ENCODE measurements around the gene SCAF8. TPM values are rescaled to one million over a fixed set of nuclear protein-coding genes. Genes with fewer than 3 reads are reported as not detected.

Gene SCAF8
- total RNA-seq, 2 donors from 2014 or later: 42.0 to 53.5 TPM

DNA sequence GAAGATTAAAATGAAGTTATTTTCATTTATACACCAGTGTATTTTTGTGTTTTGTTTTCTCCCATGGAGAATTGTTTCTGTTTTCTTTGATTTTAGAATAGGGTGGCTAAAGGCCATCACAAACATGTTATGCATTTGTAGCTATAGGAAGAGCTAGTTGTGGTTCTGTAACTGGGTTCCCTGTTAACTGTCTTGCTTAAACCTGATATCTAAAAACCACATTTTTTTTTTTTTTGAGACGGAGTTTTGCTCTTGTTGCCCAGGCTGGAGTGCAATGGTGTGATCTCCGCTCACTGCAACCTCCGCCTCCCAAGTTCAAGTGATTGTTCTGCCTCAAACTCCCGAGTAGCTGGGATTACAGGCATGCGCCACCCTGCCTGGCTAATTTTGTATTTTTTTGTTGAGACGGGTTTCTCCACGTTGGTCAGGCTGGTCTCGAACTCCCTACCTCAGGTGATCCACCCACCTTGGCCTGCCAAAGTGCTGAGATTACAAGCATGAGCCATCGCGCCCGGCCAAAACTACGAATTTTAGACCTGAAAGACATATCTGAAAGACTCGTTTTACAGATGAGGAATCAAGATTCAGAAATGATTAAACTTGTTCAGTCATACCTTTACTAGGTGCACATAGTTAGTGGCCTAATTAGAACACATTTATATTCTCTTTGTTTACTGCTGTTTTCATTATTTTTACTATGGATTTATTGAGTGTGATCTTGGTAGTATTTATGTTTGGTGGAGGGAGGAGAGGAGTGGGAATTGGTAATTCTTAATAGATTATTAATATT is 18.0 kb downstream of the SCAF8 start:
- TF ChIP-seq, protein P1, sequence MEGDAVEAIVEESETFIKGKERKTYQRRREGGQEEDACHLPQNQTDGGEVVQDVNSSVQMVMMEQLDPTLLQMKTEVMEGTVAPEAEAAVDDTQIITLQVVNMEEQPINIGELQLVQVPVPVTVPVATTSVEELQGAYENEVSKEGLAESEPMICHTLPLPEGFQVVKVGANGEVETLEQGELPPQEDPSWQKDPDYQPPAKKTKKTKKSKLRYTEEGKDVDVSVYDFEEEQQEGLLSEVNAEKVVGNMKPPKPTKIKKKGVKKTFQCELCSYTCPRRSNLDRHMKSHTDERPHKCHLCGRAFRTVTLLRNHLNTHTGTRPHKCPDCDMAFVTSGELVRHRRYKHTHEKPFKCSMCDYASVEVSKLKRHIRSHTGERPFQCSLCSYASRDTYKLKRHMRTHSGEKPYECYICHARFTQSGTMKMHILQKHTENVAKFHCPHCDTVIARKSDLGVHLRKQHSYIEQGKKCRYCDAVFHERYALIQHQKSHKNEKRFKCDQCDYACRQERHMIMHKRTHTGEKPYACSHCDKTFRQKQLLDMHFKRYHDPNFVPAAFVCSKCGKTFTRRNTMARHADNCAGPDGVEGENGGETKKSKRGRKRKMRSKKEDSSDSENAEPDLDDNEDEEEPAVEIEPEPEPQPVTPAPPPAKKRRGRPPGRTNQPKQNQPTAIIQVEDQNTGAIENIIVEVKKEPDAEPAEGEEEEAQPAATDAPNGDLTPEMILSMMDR (IDR thresholded peaks at IDR 0.05): no peak
- TF ChIP-seq POLR2AphosphoS5 (IDR thresholded peaks at IDR 0.05) (no peak), POLR2A (IDR thresholded peaks at IDR 0.05) (no peak)

DNA sequence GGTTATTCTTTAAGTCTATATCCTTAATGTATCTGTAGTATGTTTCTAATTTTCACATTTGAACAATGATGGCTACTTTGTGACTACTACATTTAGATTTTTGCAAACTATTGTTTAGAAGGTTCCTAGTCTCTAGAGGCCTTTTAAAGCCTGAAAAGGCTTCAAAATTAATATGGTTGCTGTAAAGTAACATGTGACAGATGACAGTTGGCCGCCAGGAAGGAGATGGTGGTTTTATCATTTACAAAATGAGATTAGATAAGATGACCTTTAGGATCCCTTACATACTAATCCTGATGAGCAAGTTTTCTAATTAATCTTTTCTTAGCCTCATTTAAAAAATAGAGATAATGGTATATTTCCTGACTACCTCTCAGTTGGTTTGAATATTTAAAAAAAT is 18.8 kb downstream of the SCAF8 start:
- DNase-seq (ENCODE audit: low spot score): no peak
- Histone ChIP-seq H3K9me3 (no peaks in the 10 kb centered on the region), H3K4me1 (replicated peaks) (peaks cover 6% of the 10 kb centered on the region), H3K36me3 (no peaks in the 10 kb centered on the region), H3K27me3 (replicated peaks; ENCODE audit: insufficient read depth) (no peaks in the 10 kb centered on the region), H3K27ac (no peak overlapping the region), H3K4me3 (no peak overlapping the region)
- intact Hi-C loops (cut with DNase I): no loop called here
- TF ChIP-seq POLR2A (IDR thresholded peaks at IDR 0.05): no peak
- TF ChIP-seq, protein P1 (IDR thresholded peaks at IDR 0.05): no peak
- no peak for TF ChIP-seq POLR2AphosphoS5 (IDR thresholded peaks at IDR 0.05)
- 85% methylated on average over 1 of the region's 1 CpG for WGBS

More for the DNA sequence above, 18.0 kb downstream of the SCAF8 start:
- Histone ChIP-seq H3K27me3 (replicated peaks; ENCODE audit: insufficient read depth) (no peaks in the 10 kb centered on the region), H3K27ac (no peak overlapping the region), H3K9me3 (no peaks in the 10 kb centered on the region), H3K4me3 (no peak overlapping the region), H3K36me3 (no peaks in the 10 kb centered on the region), H3K4me1 (replicated peaks) (peaks cover 6% of the 10 kb centered on the region)
- 85% methylated on average over 13 of the region's 13 CpGs for WGBS
- DNase-seq (ENCODE audit: low spot score): no peak
- intact Hi-C loops (cut with DNase I): no loop called here

DNA sequence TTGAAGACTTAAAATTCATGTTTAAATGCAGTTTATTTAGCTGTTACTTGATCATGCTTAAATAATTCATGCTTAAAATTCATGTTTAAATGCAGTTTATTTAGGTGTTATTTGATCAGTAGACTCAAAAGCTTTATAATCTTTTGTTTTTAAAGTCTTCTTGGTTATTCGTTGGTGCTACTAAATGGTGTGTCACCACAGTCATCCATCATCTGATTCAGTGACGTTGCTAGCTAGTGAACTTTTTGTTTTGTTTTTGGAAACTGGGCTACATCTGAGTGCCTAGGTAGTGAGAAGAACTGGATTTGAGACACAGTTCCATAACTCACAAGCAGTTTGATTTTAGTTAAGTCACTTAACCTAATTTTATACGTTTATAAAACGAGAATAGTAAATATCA is 20.9 kb downstream of the SCAF8 start:
- H3K36me3 ChIP-seq: no peaks in the 10 kb centered on the region
- DNase-seq (ENCODE audit: low spot score): no peak
- intact Hi-C loops (cut with DNase I): no loop called here
- peaks cover 2% of the 10 kb centered on the region for H3K4me1 ChIP-seq (replicated peaks)
- no peaks in the 10 kb centered on the region for H3K27me3 ChIP-seq (replicated peaks; ENCODE audit: insufficient read depth)
- H3K9me3 ChIP-seq: no peaks in the 10 kb centered on the region
- 16% methylated on average over 4 of the region's 4 CpGs for WGBS
- TF ChIP-seq POLR2AphosphoS5 (IDR thresholded peaks at IDR 0.05): no peak
- no peak for TF ChIP-seq POLR2A (IDR thresholded peaks at IDR 0.05)
- TF ChIP-seq, protein P1 (IDR thresholded peaks at IDR 0.05): no peak
- H3K4me3 ChIP-seq: no peak overlapping the region
- no peak overlapping the region for H3K27ac ChIP-seq

DNA sequence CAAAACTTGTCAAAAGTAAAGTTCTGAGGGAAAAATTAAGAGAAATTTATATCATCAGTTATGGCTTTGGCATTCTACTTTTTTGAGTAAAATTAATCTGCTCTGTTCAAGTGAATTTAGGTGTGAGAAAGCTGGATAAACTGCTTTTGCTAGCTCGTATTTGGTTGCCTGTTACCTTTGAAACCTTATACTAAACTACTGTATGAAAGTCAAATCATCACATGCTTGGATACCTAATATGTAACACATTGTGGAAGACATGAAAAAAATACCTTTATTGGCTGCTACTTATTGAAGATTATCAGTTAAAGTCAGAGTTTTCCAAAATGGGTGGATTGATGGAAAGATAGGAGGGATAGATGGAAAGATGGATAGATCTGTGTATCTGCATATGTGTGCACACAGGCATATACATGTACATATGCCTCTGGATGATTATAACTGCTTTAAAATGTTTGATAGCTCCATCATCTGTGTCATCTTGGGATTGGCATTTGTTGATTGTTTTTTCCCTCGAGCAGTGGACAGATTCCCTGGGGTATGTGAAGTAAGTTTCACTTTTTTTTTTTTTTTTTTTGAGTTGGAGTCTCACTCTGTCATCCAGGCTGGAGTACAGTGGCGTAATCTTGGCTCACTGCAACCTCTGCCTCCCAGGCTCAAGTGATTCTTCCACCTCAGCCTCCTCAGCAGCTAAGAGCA is 24.3 kb downstream of the SCAF8 start:
- no peak for DNase-seq (ENCODE audit: low spot score)

More for the DNA sequence above, 24.3 kb downstream of the SCAF8 start:
- WGBS: 46% methylated on average over 3 of the region's 3 CpGs
- Histone ChIP-seq H3K9me3 (no peaks in the 10 kb centered on the region), H3K4me1 (replicated peaks) (peaks cover 2% of the 10 kb centered on the region), H3K27me3 (replicated peaks; ENCODE audit: insufficient read depth) (no peaks in the 10 kb centered on the region), H3K4me3 (no peak overlapping the region), H3K27ac (no peak overlapping the region), H3K36me3 (no peaks in the 10 kb centered on the region)
- no peak for TF ChIP-seq POLR2AphosphoS5 (IDR thresholded peaks at IDR 0.05)
- TF ChIP-seq POLR2A (IDR thresholded peaks at IDR 0.05): no peak
- TF ChIP-seq, protein P1 (IDR thresholded peaks at IDR 0.05): no peak
- intact Hi-C loops (cut with DNase I): no loop called here
